Measurements from ENCODE around the gene TTLL9. TPM values are rescaled to one million over a fixed set of nuclear protein-coding genes. Genes with fewer than 3 reads are reported as not detected.
A peak's percentile ranks its signal among the peaks of the same experiment; 100 is the strongest.

TTLL9 gene
- total and polyA plus RNA-seq, 10 of the 15 experiments (the other 5 are each of a cell fraction or from before 2014, with no cell fraction given) = 0.03 to 0.77 (median 0.11) TPM; not detected in 2

GRCh38 chr20:31894980-31895675 lies 24.7 kb downstream of the TTLL9 start (continued):
- TF ChIP-seq, protein P1, sequence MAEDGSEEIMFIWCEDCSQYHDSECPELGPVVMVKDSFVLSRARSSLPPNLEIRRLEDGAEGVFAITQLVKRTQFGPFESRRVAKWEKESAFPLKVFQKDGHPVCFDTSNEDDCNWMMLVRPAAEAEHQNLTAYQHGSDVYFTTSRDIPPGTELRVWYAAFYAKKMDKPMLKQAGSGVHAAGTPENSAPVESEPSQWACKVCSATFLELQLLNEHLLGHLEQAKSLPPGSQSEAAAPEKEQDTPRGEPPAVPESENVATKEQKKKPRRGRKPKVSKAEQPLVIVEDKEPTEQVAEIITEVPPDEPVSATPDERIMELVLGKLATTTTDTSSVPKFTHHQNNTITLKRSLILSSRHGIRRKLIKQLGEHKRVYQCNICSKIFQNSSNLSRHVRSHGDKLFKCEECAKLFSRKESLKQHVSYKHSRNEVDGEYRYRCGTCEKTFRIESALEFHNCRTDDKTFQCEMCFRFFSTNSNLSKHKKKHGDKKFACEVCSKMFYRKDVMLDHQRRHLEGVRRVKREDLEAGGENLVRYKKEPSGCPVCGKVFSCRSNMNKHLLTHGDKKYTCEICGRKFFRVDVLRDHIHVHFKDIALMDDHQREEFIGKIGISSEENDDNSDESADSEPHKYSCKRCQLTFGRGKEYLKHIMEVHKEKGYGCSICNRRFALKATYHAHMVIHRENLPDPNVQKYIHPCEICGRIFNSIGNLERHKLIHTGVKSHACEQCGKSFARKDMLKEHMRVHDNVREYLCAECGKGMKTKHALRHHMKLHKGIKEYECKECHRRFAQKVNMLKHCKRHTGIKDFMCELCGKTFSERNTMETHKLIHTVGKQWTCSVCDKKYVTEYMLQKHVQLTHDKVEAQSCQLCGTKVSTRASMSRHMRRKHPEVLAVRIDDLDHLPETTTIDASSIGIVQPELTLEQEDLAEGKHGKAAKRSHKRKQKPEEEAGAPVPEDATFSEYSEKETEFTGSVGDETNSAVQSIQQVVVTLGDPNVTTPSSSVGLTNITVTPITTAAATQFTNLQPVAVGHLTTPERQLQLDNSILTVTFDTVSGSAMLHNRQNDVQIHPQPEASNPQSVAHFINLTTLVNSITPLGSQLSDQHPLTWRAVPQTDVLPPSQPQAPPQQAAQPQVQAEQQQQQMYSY (CRISPR knock-in tag; IDR thresholded peaks at IDR 0.05) = no peak
- TF ChIP-seq ZBTB4 (CRISPR knock-in tag; IDR thresholded peaks at IDR 0.05) = no peak
- TF ChIP-seq, protein P2, sequence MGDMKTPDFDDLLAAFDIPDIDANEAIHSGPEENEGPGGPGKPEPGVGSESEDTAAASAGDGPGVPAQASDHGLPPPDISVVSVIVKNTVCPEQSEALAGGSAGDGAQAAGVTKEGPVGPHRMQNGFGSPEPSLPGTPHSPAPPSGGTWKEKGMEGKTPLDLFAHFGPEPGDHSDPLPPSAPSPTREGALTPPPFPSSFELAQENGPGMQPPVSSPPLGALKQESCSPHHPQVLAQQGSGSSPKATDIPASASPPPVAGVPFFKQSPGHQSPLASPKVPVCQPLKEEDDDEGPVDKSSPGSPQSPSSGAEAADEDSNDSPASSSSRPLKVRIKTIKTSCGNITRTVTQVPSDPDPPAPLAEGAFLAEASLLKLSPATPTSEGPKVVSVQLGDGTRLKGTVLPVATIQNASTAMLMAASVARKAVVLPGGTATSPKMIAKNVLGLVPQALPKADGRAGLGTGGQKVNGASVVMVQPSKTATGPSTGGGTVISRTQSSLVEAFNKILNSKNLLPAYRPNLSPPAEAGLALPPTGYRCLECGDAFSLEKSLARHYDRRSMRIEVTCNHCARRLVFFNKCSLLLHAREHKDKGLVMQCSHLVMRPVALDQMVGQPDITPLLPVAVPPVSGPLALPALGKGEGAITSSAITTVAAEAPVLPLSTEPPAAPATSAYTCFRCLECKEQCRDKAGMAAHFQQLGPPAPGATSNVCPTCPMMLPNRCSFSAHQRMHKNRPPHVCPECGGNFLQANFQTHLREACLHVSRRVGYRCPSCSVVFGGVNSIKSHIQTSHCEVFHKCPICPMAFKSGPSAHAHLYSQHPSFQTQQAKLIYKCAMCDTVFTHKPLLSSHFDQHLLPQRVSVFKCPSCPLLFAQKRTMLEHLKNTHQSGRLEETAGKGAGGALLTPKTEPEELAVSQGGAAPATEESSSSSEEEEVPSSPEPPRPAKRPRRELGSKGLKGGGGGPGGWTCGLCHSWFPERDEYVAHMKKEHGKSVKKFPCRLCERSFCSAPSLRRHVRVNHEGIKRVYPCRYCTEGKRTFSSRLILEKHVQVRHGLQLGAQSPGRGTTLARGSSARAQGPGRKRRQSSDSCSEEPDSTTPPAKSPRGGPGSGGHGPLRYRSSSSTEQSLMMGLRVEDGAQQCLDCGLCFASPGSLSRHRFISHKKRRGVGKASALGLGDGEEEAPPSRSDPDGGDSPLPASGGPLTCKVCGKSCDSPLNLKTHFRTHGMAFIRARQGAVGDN (IDR thresholded peaks at IDR 0.05) = peak; percentile 94
- no peak for TF ChIP-seq EGR1 (IDR thresholded peaks at IDR 0.05; ENCODE audit: borderline replicate concordance in 1 of 2, low read depth in 2 of 2, low read length in 2 of 2)
- TF ChIP-seq USF2 (IDR thresholded peaks at IDR 0.05; ENCODE audit: borderline replicate concordance, low read depth, low read length) = no peak
- peak; percentile 30 for TF ChIP-seq SP1 (IDR thresholded peaks at IDR 0.05; ENCODE audit: low read depth, low read length)
- peak; percentile 27 to 29; a peak in 2 of 4 replicates for TF ChIP-seq BHLHE40 (IDR thresholded peaks at IDR 0.05; ENCODE audit: borderline replicate concordance in 1 of 2, low read depth in 2 of 2, low read length in 1 of 2)
- TF ChIP-seq ETV6 (conservative IDR thresholded peaks at IDR 0.05 in 1 of 2, IDR thresholded peaks at IDR 0.05 in 1 of 2; ENCODE audit: borderline replicate concordance in 1 of 2, low read depth in 1 of 2) = no peak
- TF ChIP-seq, protein P3, sequence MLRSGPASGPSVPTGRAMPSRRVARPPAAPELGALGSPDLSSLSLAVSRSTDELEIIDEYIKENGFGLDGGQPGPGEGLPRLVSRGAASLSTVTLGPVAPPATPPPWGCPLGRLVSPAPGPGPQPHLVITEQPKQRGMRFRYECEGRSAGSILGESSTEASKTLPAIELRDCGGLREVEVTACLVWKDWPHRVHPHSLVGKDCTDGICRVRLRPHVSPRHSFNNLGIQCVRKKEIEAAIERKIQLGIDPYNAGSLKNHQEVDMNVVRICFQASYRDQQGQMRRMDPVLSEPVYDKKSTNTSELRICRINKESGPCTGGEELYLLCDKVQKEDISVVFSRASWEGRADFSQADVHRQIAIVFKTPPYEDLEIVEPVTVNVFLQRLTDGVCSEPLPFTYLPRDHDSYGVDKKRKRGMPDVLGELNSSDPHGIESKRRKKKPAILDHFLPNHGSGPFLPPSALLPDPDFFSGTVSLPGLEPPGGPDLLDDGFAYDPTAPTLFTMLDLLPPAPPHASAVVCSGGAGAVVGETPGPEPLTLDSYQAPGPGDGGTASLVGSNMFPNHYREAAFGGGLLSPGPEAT (IDR thresholded peaks at IDR 0.05; ENCODE audit: low read depth) = 0 out of 2 replicates have a peak, but pooled peaks have one; percentile 19
- TF ChIP-seq WRNIP1 (IDR thresholded peaks at IDR 0.05; ENCODE audit: borderline replicate concordance, low read depth, low read length) = no peak
- TF ChIP-seq FOXM1 (IDR thresholded peaks at IDR 0.05; ENCODE audit: low read depth, low read length) = no peak
- no peak for TF ChIP-seq PML (IDR thresholded peaks at IDR 0.05; ENCODE audit: low read length)
- no peak for TF ChIP-seq SRF (IDR thresholded peaks at IDR 0.05; ENCODE audit: low read depth in 2 of 2, low read length in 2 of 2)
- TF ChIP-seq CBFB (IDR thresholded peaks at IDR 0.05; ENCODE audit: low read depth) = no peak; the same call in 1 of the 2 replicates
